KG1 (cell line): Measurements from ENCODE around the gene ABR.
"Not testable (repeated sequence)": the region's sequence is repeated elsewhere in the genome, so short reads cannot be mapped to it uniquely, and the experiment has no call there.

Experiments
- DNase-seq: peaks from one replicate; lab custom pipeline; 2025; lab: John Stamatoyannopoulos, UW

ABR gene

DNA sequence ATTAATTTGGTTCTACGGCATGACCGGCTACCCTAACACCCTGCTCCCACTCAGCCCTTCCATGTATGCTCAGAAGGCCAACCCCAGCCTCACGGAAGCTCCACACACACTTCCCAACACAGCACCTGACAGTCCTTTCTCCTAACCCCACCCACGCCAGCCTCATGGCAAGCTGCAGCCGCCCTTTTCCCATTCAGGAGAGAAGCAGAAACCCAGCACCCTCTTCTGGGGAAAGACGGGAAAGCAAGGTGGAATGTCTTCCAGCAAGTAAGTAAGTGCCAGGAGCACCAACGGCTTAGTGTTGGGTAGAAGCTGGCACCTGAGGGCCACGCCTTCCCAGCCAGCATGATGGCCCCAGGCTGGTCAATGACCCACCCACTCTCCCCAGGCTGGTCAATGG is 32.1 kb downstream of the ABR start:
- DNase-seq, result no peak

GRCh38 chr17:1146561-1147265 is 33.1 kb downstream of the ABR start:
- DNase-seq, result no peak

- no peak for DNase-seq
Observed at GRCh38 chr17:1145311-1145986, 34.3 kb downstream of the ABR start.

DNA sequence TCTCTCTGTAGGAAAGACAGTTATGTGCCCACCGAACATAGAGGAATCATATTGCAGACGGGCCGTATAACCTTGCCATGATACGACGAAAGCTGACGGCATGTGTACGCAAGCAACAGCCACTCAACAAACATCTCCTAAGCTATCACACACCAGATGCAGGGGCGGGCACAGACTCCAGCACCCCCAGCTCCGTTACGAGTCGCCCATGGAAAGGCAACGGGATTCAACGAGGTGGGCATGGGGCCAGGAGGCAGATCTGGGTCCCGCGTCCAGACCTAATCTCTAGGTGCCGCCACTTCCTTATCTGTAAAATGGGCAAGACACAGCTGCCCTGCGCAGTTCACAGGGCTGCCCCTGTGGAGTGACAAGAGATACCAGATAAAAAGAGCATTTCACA is 35.6 kb downstream of the ABR start:
- no peak for DNase-seq

GRCh38 chr17:1143573-1143972 is 36.2 kb downstream of the ABR start:
- DNase-seq, result no peak

DNA sequence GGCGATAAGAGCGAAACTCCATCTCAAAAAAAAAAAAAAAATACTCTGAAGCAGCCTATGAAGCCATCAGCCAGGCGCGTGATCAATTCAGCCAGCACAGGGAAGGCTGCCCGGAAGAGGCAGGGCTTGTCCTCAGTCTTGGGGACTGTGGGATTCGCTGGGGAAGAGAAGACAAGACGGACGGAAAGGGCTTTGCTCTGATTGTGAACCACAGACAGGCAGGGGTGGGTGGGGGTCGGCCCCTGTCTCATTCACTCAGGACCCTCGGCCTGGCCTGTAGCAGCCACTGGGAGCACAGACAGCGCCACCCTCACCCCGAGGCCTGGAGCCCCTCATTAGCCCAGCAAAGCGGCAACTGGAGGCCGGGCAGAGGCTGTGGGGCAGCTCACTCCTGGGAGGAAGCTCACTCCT is 37.2 kb downstream of the ABR start:
- no peak for DNase-seq

- DNase-seq, result no peak
Observed at GRCh38 chr17:1137465-1137894, 42.3 kb downstream of the ABR start.

GRCh38 chr17:1136748-1137147 is 43.0 kb downstream of the ABR start:
- DNase-seq, result no peak

GRCh38 chr17:1134634-1135324 is 45.0 kb downstream of the ABR start:
- no peak for DNase-seq

GRCh38 chr17:1130191-1130590 is 49.6 kb downstream of the ABR start:
- no peak for DNase-seq

DNA sequence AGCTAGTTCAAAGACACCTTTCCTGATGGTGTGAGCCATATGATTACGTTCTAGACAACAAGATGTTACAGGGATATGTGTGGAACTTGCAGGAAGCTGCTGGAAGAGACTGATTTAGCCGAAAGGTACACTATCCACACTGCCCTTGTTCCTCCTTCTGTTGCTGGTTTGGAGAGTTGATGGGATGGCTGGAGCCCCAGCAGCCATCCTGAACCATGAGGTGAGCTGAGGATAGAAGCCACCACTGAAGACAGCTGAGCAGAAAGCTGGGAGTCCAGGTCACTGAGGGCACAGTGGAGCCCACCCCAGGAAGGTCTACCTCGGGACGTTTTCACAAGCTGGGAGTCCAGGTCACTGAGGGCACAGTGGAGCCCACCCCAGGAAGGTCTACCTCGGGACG is 51.3 kb downstream of the ABR start:
- not testable (repeated sequence) for DNase-seq

- DNase-seq, result no peak
Observed at GRCh38 chr17:1126801-1127550, 52.8 kb downstream of the ABR start.

- DNase-seq, result no peak
Observed at GRCh38 chr17:1126250-1126797, 53.5 kb downstream of the ABR start.

GRCh38 chr17:1125788-1126145 is 54.0 kb downstream of the ABR start:
- no peak for DNase-seq

- no peak for DNase-seq
Observed at GRCh38 chr17:1124896-1125787, 54.6 kb downstream of the ABR start.

- no peak for DNase-seq
Observed at GRCh38 chr17:1123921-1124715, 55.7 kb downstream of the ABR start.

- DNase-seq, result no peak
Observed at GRCh38 chr17:1123393-1123831, 56.4 kb downstream of the ABR start.

DNA sequence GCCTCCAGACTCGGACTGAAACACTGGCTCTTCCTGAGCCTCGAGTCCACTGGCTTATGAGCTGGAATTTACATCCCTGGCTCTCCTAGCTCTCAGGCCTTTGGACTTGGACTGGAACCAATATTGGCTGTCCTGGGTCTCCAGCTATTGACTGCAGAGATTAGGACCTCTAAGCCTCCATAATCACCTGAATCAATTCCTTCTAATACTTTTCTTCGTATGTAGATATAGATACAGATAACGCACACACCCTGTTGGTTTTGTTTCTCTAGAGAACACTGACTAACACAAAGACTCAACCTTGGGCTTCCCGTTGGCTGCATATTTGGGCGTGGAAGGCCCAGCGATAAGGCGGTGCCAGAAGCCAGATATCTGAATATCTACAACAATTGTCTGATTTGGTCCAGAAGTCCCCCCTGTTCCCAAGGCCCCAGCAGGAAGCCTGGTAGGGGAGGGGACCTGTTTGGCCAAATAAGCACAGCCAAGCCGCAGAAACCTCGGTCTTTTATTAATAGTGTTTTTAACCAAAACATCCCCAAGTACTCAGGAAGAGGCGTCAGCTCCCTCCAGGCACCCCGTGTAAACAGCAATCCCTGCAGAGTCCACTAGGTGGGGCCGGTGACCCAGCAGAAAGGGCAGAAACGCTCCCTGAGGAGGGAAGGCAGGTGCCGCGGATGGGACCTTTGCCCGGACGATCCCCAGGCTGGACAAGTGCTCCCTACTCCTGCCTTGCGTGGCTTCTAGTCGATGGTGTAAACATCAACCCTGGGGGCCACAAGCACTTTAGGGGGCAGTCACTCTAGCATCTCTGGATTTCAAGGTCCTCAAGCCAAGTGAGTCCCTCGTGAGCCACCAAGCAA is 57.0 kb downstream of the ABR start:
- peak; percentile 25 for DNase-seq

- not testable (repeated sequence) for DNase-seq
Observed at GRCh38 chr17:1121442-1121817, 58.4 kb downstream of the ABR start.
